ENCODE measurements around the gene PICALM.
"Not testable (repeated sequence)": the region's sequence is repeated elsewhere in the genome, so short reads cannot be mapped to it uniquely, and the experiment has no call there.

Gene PICALM

GRCh38 chr11:85965202-85965601, 103.7 kb downstream of the PICALM start:
- H3K4me3 Mint-ChIP-seq, result no peak overlapping the region
- no peak overlapping the region for H3K27ac Mint-ChIP-seq

DNA sequence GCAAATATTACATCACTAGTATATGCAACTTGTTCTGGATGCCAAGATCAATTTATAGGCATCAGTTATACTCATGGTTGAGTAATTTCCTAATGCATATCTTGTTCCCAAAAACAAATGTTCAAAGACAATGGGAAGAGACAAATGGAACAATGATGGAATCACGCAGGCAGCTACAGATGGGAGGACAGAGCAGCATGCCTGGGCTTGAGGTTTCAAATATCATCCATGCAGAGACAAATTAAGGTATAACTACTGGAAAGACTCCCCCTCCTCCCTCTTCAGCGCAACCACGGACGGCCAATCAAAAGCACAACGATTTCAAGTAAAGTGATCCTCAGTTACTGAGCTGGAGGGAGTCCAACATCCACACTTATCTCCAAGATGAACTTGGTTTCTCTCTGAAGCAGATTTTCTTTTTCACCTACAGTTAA, 106.9 kb downstream of the PICALM start:
- ATAC-seq (replicated peaks) (no peak), DNase-seq (no peak)
- H3K27ac Mint-ChIP-seq, result no peak overlapping the region
- no peak overlapping the region for H3K4me3 Mint-ChIP-seq
- peaks cover 7 to 28% of the 10 kb centered on the region in 2 donors for H3K4me1 Mint-ChIP-seq
- H3K9me3 Mint-ChIP-seq, result no peaks in the 10 kb centered on the region
- peaks cover 41 to 70% of the 10 kb centered on the region in 2 donors for H3K36me3 Mint-ChIP-seq
- H3K27me3 Mint-ChIP-seq, result no peaks in the 10 kb centered on the region

More at GRCh38 chr11:85965202-85965601, 103.7 kb downstream of the PICALM start:
- Mint-ChIP-seq H3K36me3 (peaks cover 41 to 67% of the 10 kb centered on the region in 2 donors), H3K4me1 (peaks cover 9 to 28% of the 10 kb centered on the region in 2 donors), H3K9me3 (no peaks in the 10 kb centered on the region), H3K27me3 (no peaks in the 10 kb centered on the region)
- ATAC-seq (replicated peaks), result no peak
- DNase-seq, result no peak

DNA sequence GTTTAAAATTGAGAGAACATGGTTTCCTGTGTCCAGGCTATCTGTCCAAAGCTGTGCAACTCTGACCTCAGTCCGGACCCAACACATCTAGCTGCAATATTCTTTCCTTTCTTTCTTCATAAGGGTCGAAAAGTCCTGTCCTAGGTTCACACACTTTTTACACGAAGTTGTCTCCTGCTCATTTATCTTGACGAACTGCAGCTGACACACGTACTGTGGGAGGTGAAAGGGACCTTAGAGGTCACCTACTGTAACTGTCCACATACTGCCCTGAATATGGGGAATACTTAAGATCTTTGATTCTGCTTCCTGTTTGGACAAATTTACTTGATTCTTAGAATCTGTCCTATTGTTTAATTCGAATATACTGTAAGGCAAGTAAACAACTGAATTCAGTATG, 107.8 kb downstream of the PICALM start:
- Mint-ChIP-seq H3K4me1 (peaks cover 7 to 28% of the 10 kb centered on the region in 2 donors), H3K9me3 (no peaks in the 10 kb centered on the region), H3K4me3 (no peak overlapping the region), H3K27me3 (no peaks in the 10 kb centered on the region), H3K36me3 (peaks cover 43 to 73% of the 10 kb centered on the region in 2 donors), H3K27ac (peak overlapping the region; percentile 37)
- DNase-seq (no peak), ATAC-seq (replicated peaks) (no peak)

GRCh38 chr11:85960678-85961077, 108.2 kb downstream of the PICALM start:
- DNase-seq, result no peak
- Mint-ChIP-seq H3K27me3 (no peaks in the 10 kb centered on the region), H3K9me3 (no peaks in the 10 kb centered on the region), H3K27ac (peak overlapping the region; percentile 47), H3K4me1 (peaks cover 7 to 28% of the 10 kb centered on the region in 2 donors), H3K36me3 (peaks cover 41 to 74% of the 10 kb centered on the region in 2 donors), H3K4me3 (no peak overlapping the region)
- ATAC-seq (replicated peaks), result peak in 1 of 2 donors; percentile 42

- no peak overlapping the region for H3K4me3 Mint-ChIP-seq
- no peak for DNase-seq
- H3K36me3 Mint-ChIP-seq, result peaks cover 41 to 68% of the 10 kb centered on the region in 2 donors
- ATAC-seq (replicated peaks), result no peak
- peaks cover under 1 to 3% of the 10 kb centered on the region in 2 donors for H3K4me1 Mint-ChIP-seq
- H3K27ac Mint-ChIP-seq, result no peak overlapping the region
- H3K27me3 Mint-ChIP-seq, result no peaks in the 10 kb centered on the region
- peaks cover 12 to 13% of the 10 kb centered on the region in 2 donors for H3K9me3 Mint-ChIP-seq
Observed at GRCh38 chr11:85955531-85955930, 113.4 kb downstream of the PICALM start.

DNA sequence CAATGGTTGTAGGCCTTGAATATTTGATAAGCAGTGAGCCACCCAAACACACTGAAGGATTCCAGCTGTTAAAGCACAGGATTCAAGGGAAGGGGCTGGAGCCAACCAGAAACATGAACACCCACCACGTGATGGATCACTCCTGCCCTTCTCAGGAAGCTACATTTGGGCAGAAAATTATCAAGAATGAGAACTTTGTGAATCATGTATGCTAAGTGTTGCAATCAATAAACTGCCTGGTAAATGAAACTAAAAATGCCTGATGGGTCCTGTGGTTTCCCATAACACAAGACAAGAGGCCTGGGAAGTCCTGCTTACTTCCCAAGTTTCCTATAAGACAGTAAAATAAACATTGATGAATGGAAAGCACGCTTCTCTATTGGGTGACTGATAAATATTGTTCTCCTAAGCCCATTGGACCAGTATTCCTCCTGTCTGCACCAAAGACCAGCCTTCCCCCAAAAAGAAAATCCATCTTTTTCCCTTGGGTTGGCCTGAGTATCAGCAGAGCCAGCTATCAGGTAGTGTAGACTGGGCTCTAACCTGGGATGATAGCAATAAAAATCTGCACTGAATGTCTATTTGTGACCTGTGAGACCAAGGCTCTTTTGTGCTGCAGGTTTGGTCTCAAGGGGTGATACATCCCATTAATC, 115.3 kb downstream of the PICALM start:
- Mint-ChIP-seq H3K27ac (no peak overlapping the region), H3K4me1 (peaks cover 3% of the 10 kb centered on the region in 2 donors), H3K36me3 (peaks cover 31 to 52% of the 10 kb centered on the region in 2 donors), H3K4me3 (no peak overlapping the region), H3K27me3 (no peaks in the 10 kb centered on the region), H3K9me3 (peaks cover 12 to 13% of the 10 kb centered on the region in 2 donors)
- ATAC-seq (replicated peaks) (no peak), DNase-seq (no peak)

DNA sequence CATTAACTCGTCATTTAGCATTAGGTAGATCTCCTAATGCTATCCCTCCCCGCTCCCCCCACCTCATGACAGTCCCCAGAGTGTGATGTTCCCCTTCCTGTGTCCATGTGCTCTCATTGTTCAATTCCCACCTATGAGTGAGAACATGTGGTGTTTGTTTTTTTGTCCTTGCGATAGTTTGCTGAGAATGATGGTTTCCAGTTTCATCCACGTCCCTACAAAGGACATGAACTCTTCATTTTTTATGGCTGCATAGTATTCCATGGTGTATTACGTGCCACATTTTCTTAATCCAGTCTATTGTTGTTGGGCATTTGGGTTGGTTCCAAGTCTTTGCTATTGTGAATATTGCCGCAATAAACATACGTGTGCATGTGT, 116.8 kb downstream of the PICALM start:
- H3K36me3 Mint-ChIP-seq, result peaks cover 31 to 42% of the 10 kb centered on the region in 2 donors
- H3K4me3 Mint-ChIP-seq, result not testable (repeated sequence)

DNA sequence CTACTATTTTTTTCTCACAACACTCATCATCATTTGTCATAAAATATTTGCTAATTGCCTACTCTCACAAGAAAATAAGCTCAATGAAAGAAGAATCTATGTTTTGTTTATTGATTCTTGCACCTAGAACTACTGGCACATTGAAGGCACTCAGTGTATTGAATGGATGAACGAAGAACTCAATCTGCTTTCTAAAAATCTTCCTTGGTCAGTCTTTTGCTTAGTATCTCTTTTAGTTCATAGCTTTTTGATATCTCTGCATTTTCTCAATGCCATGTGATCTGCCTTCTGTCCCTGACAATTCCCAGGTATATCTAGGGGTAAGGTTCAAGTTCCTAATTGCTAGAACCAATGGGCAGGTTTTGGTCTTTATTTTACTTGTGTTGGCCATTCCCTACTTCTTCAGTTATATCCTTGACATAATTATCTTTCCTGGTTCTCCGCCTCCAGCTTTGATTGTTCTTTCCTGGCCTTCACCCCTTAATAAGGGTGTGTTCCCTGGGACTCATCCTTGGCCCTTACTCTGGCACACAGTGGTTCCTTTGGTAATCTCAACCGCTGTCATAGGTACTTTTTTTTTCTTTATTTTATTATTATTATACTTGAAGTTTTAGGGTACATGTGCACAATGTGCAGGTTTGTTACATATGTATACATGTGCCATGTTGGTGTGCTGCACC, 117.3 kb downstream of the PICALM start:
- DNase-seq (no peak), ATAC-seq (replicated peaks) (no peak)
- H3K36me3 Mint-ChIP-seq, result peaks cover 31 to 37% of the 10 kb centered on the region in 2 donors
- no peaks in the 10 kb centered on the region for H3K27me3 Mint-ChIP-seq
- H3K27ac Mint-ChIP-seq, result peak overlapping the region; percentile 57
- peaks cover 12 to 13% of the 10 kb centered on the region in 2 donors for H3K9me3 Mint-ChIP-seq
- H3K4me3 Mint-ChIP-seq, result no peak overlapping the region
- H3K4me1 Mint-ChIP-seq, result peaks cover 8 to 12% of the 10 kb centered on the region in 2 donors

More for the DNA sequence above, 116.8 kb downstream of the PICALM start:
- Mint-ChIP-seq H3K4me1 (peaks cover 7 to 10% of the 10 kb centered on the region in 2 donors), H3K27ac (peak overlapping the region; percentile 37), H3K9me3 (peaks cover 12 to 13% of the 10 kb centered on the region in 2 donors)
- not testable (repeated sequence) for H3K27me3 Mint-ChIP-seq; DNase-seq; ATAC-seq (replicated peaks)

DNA sequence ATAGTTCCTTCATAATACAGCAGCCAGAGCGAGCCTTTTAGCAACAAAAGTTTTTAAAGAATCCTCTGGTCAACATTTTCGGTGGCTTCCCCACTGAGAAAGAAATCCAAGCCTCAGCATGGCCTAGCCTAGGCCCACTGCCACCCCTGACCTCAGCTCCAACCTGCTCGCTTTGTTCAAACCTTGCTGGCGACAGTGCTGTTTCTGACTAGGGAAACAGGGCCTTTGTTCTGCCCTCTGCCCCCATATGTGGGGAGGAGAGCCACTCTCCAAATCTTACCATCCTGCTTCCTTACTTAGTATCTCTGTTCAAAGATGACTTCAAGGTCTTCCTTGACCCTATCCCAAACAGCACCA, 117.9 kb downstream of the PICALM start:
- peaks cover 11 to 16% of the 10 kb centered on the region in 2 donors for H3K4me1 Mint-ChIP-seq
- peaks cover 27 to 32% of the 10 kb centered on the region in 2 donors for H3K36me3 Mint-ChIP-seq
- no peak for DNase-seq
- peaks cover 12 to 13% of the 10 kb centered on the region in 2 donors for H3K9me3 Mint-ChIP-seq
- H3K4me3 Mint-ChIP-seq, result no peak overlapping the region
- H3K27me3 Mint-ChIP-seq, result no peaks in the 10 kb centered on the region
- H3K27ac Mint-ChIP-seq, result peak overlapping the region; percentile 3
- peak; percentile 10 to 11 for ATAC-seq (replicated peaks)

GRCh38 chr11:85950317-85951048, 118.4 kb downstream of the PICALM start:
- H3K4me1 Mint-ChIP-seq, result peaks cover 16 to 21% of the 10 kb centered on the region in 2 donors
- H3K9me3 Mint-ChIP-seq, result peaks cover 16 to 17% of the 10 kb centered on the region in 2 donors
- H3K27me3 Mint-ChIP-seq, result no peaks in the 10 kb centered on the region
- H3K36me3 Mint-ChIP-seq, result peaks cover 28 to 32% of the 10 kb centered on the region in 2 donors
- no peak overlapping the region for H3K27ac Mint-ChIP-seq
- DNase-seq (no peak), ATAC-seq (replicated peaks) (peak in 1 of 2 donors; percentile 2)
- no peak overlapping the region for H3K4me3 Mint-ChIP-seq

GRCh38 chr11:85949798-85950197, 119.1 kb downstream of the PICALM start:
- DNase-seq (no peak), ATAC-seq (replicated peaks) (no peak)
- peaks cover 16 to 22% of the 10 kb centered on the region in 2 donors for H3K4me1 Mint-ChIP-seq
- no peaks in the 10 kb centered on the region for H3K27me3 Mint-ChIP-seq
- H3K9me3 Mint-ChIP-seq, result peaks cover 18 to 19% of the 10 kb centered on the region in 2 donors
- H3K27ac Mint-ChIP-seq, result peak overlapping the region; percentile 3
- peaks cover 25 to 30% of the 10 kb centered on the region in 2 donors for H3K36me3 Mint-ChIP-seq
- no peak overlapping the region for H3K4me3 Mint-ChIP-seq

GRCh38 chr11:85948884-85949283, 120.0 kb downstream of the PICALM start:
- H3K9me3 Mint-ChIP-seq, result peaks cover 17 to 19% of the 10 kb centered on the region in 2 donors
- no peak overlapping the region for H3K4me3 Mint-ChIP-seq
- DNase-seq (no peak), ATAC-seq (replicated peaks) (peak; percentile 18 to 25)
- no peaks in the 10 kb centered on the region for H3K27me3 Mint-ChIP-seq
- peaks cover 16 to 22% of the 10 kb centered on the region in 2 donors for H3K4me1 Mint-ChIP-seq
- H3K36me3 Mint-ChIP-seq, result peaks cover 17 to 22% of the 10 kb centered on the region in 2 donors
- H3K27ac Mint-ChIP-seq, result peak overlapping the region; percentile 69

GRCh38 chr11:85947431-85948272, 121.2 kb downstream of the PICALM start:
- ATAC-seq (replicated peaks) (peak; percentile 72 to 80), DNase-seq (no peak)
- Mint-ChIP-seq H3K9me3 (peaks cover 12 to 15% of the 10 kb centered on the region in 2 donors), H3K36me3 (peaks cover 8 to 12% of the 10 kb centered on the region in 2 donors), H3K27ac (peak overlapping the region; percentile 32), H3K27me3 (no peaks in the 10 kb centered on the region), H3K4me3 (no peak overlapping the region), H3K4me1 (peaks cover 16 to 22% of the 10 kb centered on the region in 2 donors)
